ENCODE measurements around the gene MAPK13.

GRCh38 chr6:36120018-36120417, 10.3 kb upstream of the MAPK13 start:
- TF ChIP-seq POLR2AphosphoS5 (IDR thresholded peaks at IDR 0.05) (no peak), CTCF (IDR thresholded peaks at IDR 0.05; ENCODE audit: poor library complexity, severe bottlenecking) (no peak), EP300 (conservative IDR thresholded peaks at IDR 0.05; ENCODE audit: poor library complexity, severe bottlenecking) (no peak), EZH2 (IDR thresholded peaks at IDR 0.05; ENCODE audit: borderline replicate concordance, insufficient read depth, low read length, poor library complexity, severe bottlenecking) (no peak), RAD21 (conservative IDR thresholded peaks at IDR 0.05) (no peak), REST (IDR thresholded peaks at IDR 0.05; ENCODE audit: borderline replicate concordance) (no peak), MXI1 (conservative IDR thresholded peaks at IDR 0.05; ENCODE audit: poor library complexity, severe bottlenecking) (no peak), SMC3 (conservative IDR thresholded peaks at IDR 0.05; ENCODE audit: poor library complexity) (no peak)
